SK-N-SH (cell line): ENCODE data around the gene MYH10. TPM values are rescaled to one million over a fixed set of nuclear protein-coding genes. Genes with fewer than 3 reads are reported as not detected.
A peak's percentile ranks its signal among the peaks of the same experiment; 100 is the strongest.

Experiments
- CTCF ChIA-PET: fragments of 300-600, 350-600 bp; formaldehyde crosslinking; extraction: SDS; loops from one replicate; lab custom pipeline; 2021; lab: Yijun Ruan, JAX
- POLR2A ChIA-PET: fragments of 350-600 bp; sonication (Branson Sonifier 250); formaldehyde crosslinking; extraction: SDS; loops from one replicate; lab custom pipeline; 2020; ENCODE audit warnings: antibody characterized with exemption, inconsistent platforms; lab: Yijun Ruan, JAX
- DNase-seq: peaks from one replicate; pipeline ENCODE4 v3.0.0; 2012
- H2AFZ ChIP-seq: fragments of 200-600 bp; sonication (generic); 2 replicates; pipeline ENCODE4 v1.8.1; 2016; ENCODE audit warnings: antibody characterized with exemption, mild to moderate bottlenecking, low read depth
- H3F3A ChIP-seq: fragments of 200-600 bp; sonication (generic); replicated peaks from 2 replicates; pipeline ENCODE3; 2016; ENCODE audit warnings: antibody characterized with exemption, mild to moderate bottlenecking; ENCODE audit not compliant: insufficient read depth
- H3K27ac ChIP-seq, 2 experiments: fragments of 200-500 bp in 1 of 2; fragments of 200-600 bp in 1 of 2; sonication (Bioruptor generic) in 1 of 2; sonication (generic), shearing (Covaris generic) in 1 of 2; 2 replicates each; pipeline versions ENCODE4 v1.5.1 to v1.6.1; 2014 to 2016; ENCODE audit warnings: low read depth in 2 of 2, inconsistent platforms in 1 of 2, low read length in 1 of 2, mild to moderate bottlenecking in 1 of 2, mixed read lengths in 1 of 2
- H3K27me3 ChIP-seq: fragments of 200-600 bp; sonication (generic), shearing (Covaris generic); 2 replicates; pipeline ENCODE4 v1.6.1; 2016; ENCODE audit warnings: mixed run types; ENCODE audit not compliant: insufficient read depth
- H3K36me3 ChIP-seq, 2 experiments: fragments of 200-500 bp in 1 of 2; fragments of 200-600 bp in 1 of 2; sonication (Bioruptor generic) in 1 of 2; sonication (generic) in 1 of 2; replicated peaks in 1 of 2; 2 replicates each; pipeline versions ENCODE3 to v1.5.1; 2014 to 2016; ENCODE audit warnings: low read length in 1 of 2, mild to moderate bottlenecking in 1 of 2; ENCODE audit not compliant: insufficient read depth in 2 of 2, control insufficient read depth in 1 of 2
- H3K4me1 ChIP-seq, 2 experiments: fragments of 200-500 bp in 1 of 2; fragments of 200-600 bp in 1 of 2; sonication (Bioruptor generic) in 1 of 2; sonication (generic), shearing (Covaris generic) in 1 of 2; 2 replicates each; pipeline versions ENCODE4 v1.5.1 to v1.6.1; 2014 to 2016; ENCODE audit warnings: low read depth in 1 of 2, low read length in 1 of 2, mixed run types in 1 of 2; ENCODE audit not compliant: insufficient read depth in 2 of 2, control insufficient read depth in 1 of 2
- H3K4me2 ChIP-seq: fragments of 200-600 bp; sonication (generic), shearing (Covaris generic); 2 replicates; pipeline ENCODE4 v1.6.1; 2017; ENCODE audit warnings: mixed run types
- H3K4me3 ChIP-seq, 2 experiments: fragments of 200-500 bp in 1 of 2; fragments of 200-600 bp in 1 of 2; sonication (Bioruptor generic) in 1 of 2; sonication (generic), shearing (Covaris generic) in 1 of 2; 2 replicates each; pipeline versions ENCODE4 v1.5.1 to v1.8.1; 2014 to 2016; ENCODE audit warnings: low read depth in 2 of 2, inconsistent platforms in 1 of 2, low read length in 1 of 2, mild to moderate bottlenecking in 1 of 2, mixed read lengths in 1 of 2, moderate library complexity in 1 of 2
- H3K79me2 ChIP-seq: fragments of 200-600 bp; sonication (generic); 2 replicates; pipeline ENCODE4 v1.8.1; 2017; ENCODE audit warnings: mild to moderate bottlenecking; ENCODE audit not compliant: insufficient read depth
- H3K9ac ChIP-seq: fragments of 200-600 bp; sonication (generic); 2 replicates; pipeline ENCODE4 v1.6.1; 2017; ENCODE audit warnings: mixed run types
- H3K9me2 ChIP-seq: fragments of 200-600 bp; sonication (generic); 2 replicates; pipeline ENCODE4 v1.6.1; 2017; ENCODE audit warnings: mixed run types
- H3K9me3 ChIP-seq: fragments of 200-600 bp; sonication (generic); 2 replicates; pipeline ENCODE4 v1.6.1; 2017; ENCODE audit warnings: mixed run types, mild to moderate bottlenecking, moderate library complexity
- H4K20me1 ChIP-seq: fragments of 200-600 bp; sonication (generic); 2 replicates; pipeline ENCODE4 v1.6.1; 2017; ENCODE audit warnings: mild to moderate bottlenecking, mixed run types; ENCODE audit not compliant: insufficient read depth
- GABPA ChIP-seq: IDR thresholded peaks from 2 replicates; pipeline ENCODE4 v1.4.0; 2012; ENCODE audit warnings: low read depth, mild to moderate bottlenecking
- GATA2 ChIP-seq: sonication (generic); formaldehyde crosslinking; IDR thresholded peaks from 2 replicates; pipeline ENCODE4 v1.5.0; 2020; ENCODE audit warnings: mild to moderate bottlenecking, missing genetic modification reagents
- MEF2A ChIP-seq: IDR thresholded peaks from 2 replicates; pipeline ENCODE4 v1.4.0; 2012; ENCODE audit warnings: low read depth, borderline replicate concordance
- NFIC ChIP-seq: IDR thresholded peaks from 2 replicates; pipeline ENCODE4 v1.4.0; 2012; ENCODE audit warnings: borderline replicate concordance
- REST ChIP-seq: IDR thresholded peaks from 2 replicates; pipeline ENCODE4 v1.6.1; 2012; ENCODE audit warnings: mild to moderate bottlenecking, low read depth, low read length, moderate library complexity
- RXRA ChIP-seq: IDR thresholded peaks from 2 replicates; pipeline ENCODE4 v1.4.0; 2012; ENCODE audit warnings: low read depth, mild to moderate bottlenecking, borderline replicate concordance
- SIN3A ChIP-seq: IDR thresholded peaks from 2 replicates; pipeline ENCODE4 v1.6.1; 2012; ENCODE audit warnings: low read depth, mild to moderate bottlenecking, low read length, moderate library complexity, borderline replicate concordance
- USF1 ChIP-seq: IDR thresholded peaks from 2 replicates; pipeline ENCODE4 v1.4.0; 2012; ENCODE audit warnings: low read depth, borderline replicate concordance
- YY1 ChIP-seq: IDR thresholded peaks from 2 replicates; pipeline ENCODE4 v1.4.0; 2012; ENCODE audit warnings: low read depth, mild to moderate bottlenecking
- ZBTB33 ChIP-seq: IDR thresholded peaks from 2 replicates; pipeline ENCODE4 v1.4.0; 2012; ENCODE audit warnings: low read depth, borderline replicate concordance
- WGBS: methylation state at CpG from one replicate; pipeline ENCODE4 v1.1.6; 2017; ENCODE audit warnings: low lambda C conversion rate; 5-methylcytosine and 5-hydroxymethylcytosine counted together
- polyA plus RNA-seq, 3 experiments: library from polyadenylated mRNA; depleted of rRNA; stranded (reverse); fragments of >200 nt; gene quantifications; 2 replicates each; pipeline ENCODE4 v1.2.3, GENCODE V29; 2012

MYH10 gene
- polyA plus RNA-seq, 1 of the 3 experiments (the other 2 are of a cell fraction), result 64.2 TPM

- no peak overlapping the region for H3K4me3 ChIP-seq
- DNase-seq, result no peak
- no peak for TF ChIP-seq ZBTB33
- no peak for TF ChIP-seq RXRA
- no peak for TF ChIP-seq NFIC
- TF ChIP-seq GATA2 (CRISPR knock-in tag), result no peak
- TF ChIP-seq MEF2A, result no peak
- TF ChIP-seq GABPA, result no peak
- no peak for TF ChIP-seq USF1
- no peak for TF ChIP-seq REST
- no peak for TF ChIP-seq YY1
- TF ChIP-seq, all 33 proteins: peak for 0
- Histone ChIP-seq H3K9me2 (no peaks in the 10 kb centered on the region), H3K9me3 (no peaks in the 10 kb centered on the region), H3K4me1 (peaks cover 10 to 13% of the 10 kb centered on the region in 2 experiments; a peak in 3 of 4 replicates), H3K27ac (no peak overlapping the region), H3K27me3 (no peaks in the 10 kb centered on the region), H3K4me2 (no peak overlapping the region), H4K20me1 (peaks cover 9% of the 10 kb centered on the region), H3K9ac (no peak overlapping the region; the same call in 1 of the 2 replicates), H3K36me3 (no peaks in the 10 kb centered on the region), H3K79me2 (peaks cover 33% of the 10 kb centered on the region), H3F3A (peaks cover 6% of the 10 kb centered on the region), H2AFZ (peak overlapping the region; percentile 98)
- ChIA-PET POLR2A (no interaction called here), CTCF (interaction anchor here (1.1 kb wide), 1 partner anchor 114 kb away, joined by 7 read pairs; no protein-coding TSS in a partner anchor)
- 62% methylated on average over 3 of the region's 3 CpGs for WGBS
These were observed 1.5 kb upstream of the MYH10 start for GRCh38 chr17:8632061-8632460.

GRCh38 chr17:8631554-8631877 is 991 bp upstream of the MYH10 start:
- WGBS, result 4% methylated on average over 13 of the region's 13 CpGs
- Histone ChIP-seq H3K4me1 (peaks cover 10 to 13% of the 10 kb centered on the region in 2 experiments; a peak in 3 of 4 replicates), H2AFZ (peak overlapping the region; percentile 98), H3K9me3 (no peaks in the 10 kb centered on the region)
- TF ChIP-seq SIN3A, result no peak
- TF ChIP-seq, all 33 proteins: peak for 0
- Histone ChIP-seq H3K9me2 (no peaks in the 10 kb centered on the region), H3K27me3 (no peaks in the 10 kb centered on the region), H3K4me3 (peak overlapping the region; percentile 93 to 94), H4K20me1 (peaks cover 9% of the 10 kb centered on the region), H3F3A (peaks cover 6% of the 10 kb centered on the region), H3K4me2 (peak overlapping the region; percentile 96), H3K36me3 (no peaks in the 10 kb centered on the region), H3K9ac (peak overlapping the region; percentile 70), H3K79me2 (peaks cover 39% of the 10 kb centered on the region), H3K27ac (peak overlapping the region; percentile 52 to 88; a peak in 3 of 4 replicates)
- ChIA-PET CTCF (interaction anchor here (1.1 to 1.4 kb wide), 2 partner anchors 71 to 115 kb away, joined by 4 to 7 read pairs; no protein-coding TSS in a partner anchor), POLR2A (interaction anchor here (1.2 to 1.5 kb wide), 3 partner anchors 69 to 255 kb away, joined by 4 to 5 read pairs (median 5); partner anchors contain the start of genes KRABD2 and RPL26)
- no peak for DNase-seq
